DND-41 (cell line): ENCODE data around the gene PLXNA4.

Experiments used
- ATAC-seq: fragments of 200-7000 bp; cut with Tn5 transposase; 3 replicates; pipeline ENCODE4 v1.9.1; 2021; ENCODE audit warnings: low read depth; ENCODE audit not compliant: insufficient read depth
- DNase-seq: peaks from one replicate; pipeline ENCODE4 v3.0.0-alpha.2; 2020
- H2AFZ ChIP-seq: 2 replicates; pipeline ENCODE4 v1.6.0; 2012; ENCODE audit warnings: low read depth, low read length
- H3K27ac ChIP-seq: 2 replicates; pipeline ENCODE4 v1.5.1; 2012; ENCODE audit warnings: low read length, inconsistent platforms
- H3K27me3 ChIP-seq: fragments of 200-600 bp; sonication (generic); 2 replicates; pipeline ENCODE4 v1.6.0; 2012; ENCODE audit warnings: low read length, mild to moderate bottlenecking, inconsistent platforms; ENCODE audit not compliant: insufficient read depth, poor library complexity
- H3K36me3 ChIP-seq: 2 replicates; pipeline ENCODE4 v1.5.1; 2012; ENCODE audit warnings: low read length, inconsistent platforms; ENCODE audit not compliant: insufficient read depth
- H3K4me1 ChIP-seq: 2 replicates; pipeline ENCODE4 v1.5.1; 2012; ENCODE audit warnings: mild to moderate bottlenecking, low read length; ENCODE audit not compliant: insufficient read depth
- H3K4me2 ChIP-seq: 2 replicates; pipeline ENCODE4 v1.6.0; 2012; ENCODE audit warnings: mild to moderate bottlenecking, moderate library complexity, low read length, inconsistent platforms; ENCODE audit not compliant: insufficient read depth
- H3K4me3 ChIP-seq, 2 experiments: fragments of 200-600 bp in 1 of 2; shearing (Covaris generic) in 1 of 2; 2 replicates each; pipeline ENCODE4 v1.5.1; 2012 to 2016; ENCODE audit warnings: inconsistent platforms in 2 of 2, low read length in 2 of 2, mild to moderate bottlenecking in 2 of 2, low read depth in 1 of 2, moderate library complexity in 1 of 2
- H3K79me2 ChIP-seq: 2 replicates; pipeline ENCODE4 v1.6.0; 2012; ENCODE audit warnings: low read length, inconsistent platforms; ENCODE audit not compliant: insufficient read depth
- H3K9ac ChIP-seq: 2 replicates; pipeline ENCODE4 v1.6.0; 2012; ENCODE audit warnings: low read depth, mild to moderate bottlenecking, inconsistent platforms, low read length, moderate library complexity
- H3K9me3 ChIP-seq: 2 replicates; pipeline ENCODE4 v1.5.1; 2012; ENCODE audit warnings: low read length, moderate library complexity, mild to moderate bottlenecking, inconsistent platforms; ENCODE audit not compliant: insufficient read depth, severe bottlenecking
- H4K20me1 ChIP-seq: 2 replicates; pipeline ENCODE4 v1.6.0; 2012; ENCODE audit warnings: low read length; ENCODE audit not compliant: insufficient read depth
- EZH2 ChIP-seq: IDR thresholded peaks from 3 replicates; pipeline ENCODE4 v1.6.1; 2012; ENCODE audit warnings: borderline replicate concordance, low read depth, mild to moderate bottlenecking, moderate library complexity, low read length, inconsistent platforms; ENCODE audit not compliant: severe bottlenecking
- TF ChIP-seq, protein P1 (sequence below): IDR thresholded peaks from 2 replicates; pipeline ENCODE4 v1.5.1; 2012; ENCODE audit warnings: borderline replicate concordance, low read length, moderate library complexity, mild to moderate bottlenecking; ENCODE audit not compliant: poor library complexity, severe bottlenecking; ENCODE audit errors: extremely low read depth

The PLXNA4 gene

DNA sequence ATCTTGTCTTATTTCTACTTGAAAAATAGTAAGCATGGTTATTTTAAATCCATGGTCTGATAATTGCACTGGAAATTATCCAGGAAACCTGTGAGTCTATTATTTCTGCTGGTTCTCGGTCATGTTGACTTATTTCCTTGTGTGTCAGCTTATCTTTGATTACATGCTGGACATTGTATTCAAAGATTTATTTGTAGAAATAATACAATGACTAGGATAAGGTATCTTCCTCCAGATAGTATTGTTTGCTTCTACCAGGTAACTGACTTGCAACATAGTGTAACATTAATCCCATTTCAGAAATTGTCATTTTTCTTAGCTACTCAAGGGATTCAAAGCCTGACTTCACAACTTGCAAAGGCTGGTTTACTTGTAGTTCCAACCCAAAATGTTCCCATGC, 33.4 kb downstream of the PLXNA4 start:
- no peaks in the 10 kb centered on the region for H3K79me2 ChIP-seq
- no peak overlapping the region for H2AFZ ChIP-seq
- no peak for TF ChIP-seq EZH2
- TF ChIP-seq, protein P1, sequence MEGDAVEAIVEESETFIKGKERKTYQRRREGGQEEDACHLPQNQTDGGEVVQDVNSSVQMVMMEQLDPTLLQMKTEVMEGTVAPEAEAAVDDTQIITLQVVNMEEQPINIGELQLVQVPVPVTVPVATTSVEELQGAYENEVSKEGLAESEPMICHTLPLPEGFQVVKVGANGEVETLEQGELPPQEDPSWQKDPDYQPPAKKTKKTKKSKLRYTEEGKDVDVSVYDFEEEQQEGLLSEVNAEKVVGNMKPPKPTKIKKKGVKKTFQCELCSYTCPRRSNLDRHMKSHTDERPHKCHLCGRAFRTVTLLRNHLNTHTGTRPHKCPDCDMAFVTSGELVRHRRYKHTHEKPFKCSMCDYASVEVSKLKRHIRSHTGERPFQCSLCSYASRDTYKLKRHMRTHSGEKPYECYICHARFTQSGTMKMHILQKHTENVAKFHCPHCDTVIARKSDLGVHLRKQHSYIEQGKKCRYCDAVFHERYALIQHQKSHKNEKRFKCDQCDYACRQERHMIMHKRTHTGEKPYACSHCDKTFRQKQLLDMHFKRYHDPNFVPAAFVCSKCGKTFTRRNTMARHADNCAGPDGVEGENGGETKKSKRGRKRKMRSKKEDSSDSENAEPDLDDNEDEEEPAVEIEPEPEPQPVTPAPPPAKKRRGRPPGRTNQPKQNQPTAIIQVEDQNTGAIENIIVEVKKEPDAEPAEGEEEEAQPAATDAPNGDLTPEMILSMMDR = no peak
- H3K27me3 ChIP-seq = no peaks in the 10 kb centered on the region
- H3K4me2 ChIP-seq = no peak overlapping the region
- DNase-seq = no peak
- no peaks in the 10 kb centered on the region for H3K36me3 ChIP-seq
- H3K27ac ChIP-seq = no peak overlapping the region
- H3K4me1 ChIP-seq = no peaks in the 10 kb centered on the region
- H3K9ac ChIP-seq = no peak overlapping the region
- H4K20me1 ChIP-seq = no peaks in the 10 kb centered on the region
- ATAC-seq = no peak
- H3K9me3 ChIP-seq = no peaks in the 10 kb centered on the region
- H3K4me3 ChIP-seq = no peak overlapping the region

DNA sequence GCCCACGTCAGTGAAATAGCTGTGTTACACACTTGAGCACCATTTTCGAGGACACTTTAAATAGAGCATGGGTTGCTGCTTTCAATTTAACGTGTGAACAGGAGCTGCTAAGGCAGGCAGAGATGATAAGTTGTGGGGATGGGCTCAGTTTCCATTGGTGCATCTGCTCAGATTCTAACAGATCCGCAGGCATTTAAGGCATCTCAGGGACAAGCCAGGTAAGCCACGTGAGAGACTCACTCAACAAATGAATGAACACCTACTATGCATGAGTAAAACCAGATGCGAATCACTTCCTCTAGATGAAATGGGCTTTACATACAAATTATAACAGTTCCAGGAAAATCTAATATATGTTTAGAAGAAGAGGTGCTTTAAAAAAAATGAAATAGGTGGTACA, 34.6 kb downstream of the PLXNA4 start:
- Histone ChIP-seq H3K4me1 (no peaks in the 10 kb centered on the region), H2AFZ (no peak overlapping the region), H4K20me1 (no peaks in the 10 kb centered on the region), H3K9ac (no peak overlapping the region), H3K79me2 (no peaks in the 10 kb centered on the region), H3K4me2 (no peak overlapping the region), H3K27ac (no peak overlapping the region), H3K9me3 (no peaks in the 10 kb centered on the region), H3K27me3 (no peaks in the 10 kb centered on the region), H3K36me3 (no peaks in the 10 kb centered on the region), H3K4me3 (no peak overlapping the region)
- TF ChIP-seq, protein P1 = no peak
- TF ChIP-seq EZH2 = no peak
- no peak for ATAC-seq
- DNase-seq = no peak

DNA sequence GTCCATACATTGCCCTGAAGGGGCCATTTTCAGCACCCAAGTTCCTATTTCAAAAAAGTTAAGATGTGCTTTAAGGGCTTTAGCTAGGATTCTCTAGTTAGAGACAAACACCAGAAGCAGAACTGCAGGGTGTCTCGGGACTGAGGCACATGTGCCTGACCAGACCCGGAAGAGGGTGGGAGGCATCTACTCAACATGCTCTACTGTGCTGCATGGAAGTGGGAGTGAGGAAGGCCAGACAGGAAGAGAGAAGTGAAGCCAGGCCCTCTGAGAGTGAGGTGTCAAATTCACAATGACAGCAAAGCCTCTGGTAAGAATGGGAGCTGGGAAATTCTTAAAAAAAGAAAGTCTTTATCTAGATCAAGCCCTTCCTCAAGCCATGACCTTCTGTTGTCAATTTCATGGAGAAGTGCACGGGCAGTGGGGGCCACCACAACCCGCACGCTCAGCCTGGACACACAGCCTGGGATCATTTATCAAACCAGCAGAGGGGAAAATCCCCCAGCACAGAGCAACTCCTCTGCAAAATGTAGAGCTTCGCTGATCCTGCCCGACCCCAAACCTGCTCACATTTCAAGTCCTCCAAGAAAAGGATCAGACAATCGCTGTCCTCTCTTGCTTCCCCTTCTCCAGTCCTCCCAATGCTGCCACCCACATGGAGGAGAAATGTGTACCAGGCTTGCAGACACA, 38.7 kb downstream of the PLXNA4 start:
- no peak for TF ChIP-seq EZH2
- TF ChIP-seq, protein P1 = no peak
- Histone ChIP-seq H3K36me3 (no peaks in the 10 kb centered on the region), H3K27me3 (no peaks in the 10 kb centered on the region), H2AFZ (no peak overlapping the region), H3K4me2 (no peak overlapping the region), H3K9me3 (no peaks in the 10 kb centered on the region), H3K9ac (no peak overlapping the region), H3K4me3 (no peak overlapping the region), H3K27ac (no peak overlapping the region), H3K79me2 (no peaks in the 10 kb centered on the region), H3K4me1 (no peaks in the 10 kb centered on the region), H4K20me1 (no peaks in the 10 kb centered on the region)
- DNase-seq (no peak), ATAC-seq (no peak)
